Measurements from ENCODE around the gene RAB4A. TPM values are rescaled to one million over a fixed set of nuclear protein-coding genes. Genes with fewer than 3 reads are reported as not detected.

Gene RAB4A
- total RNA-seq, 3 donors from 2014 or later (not counting 1 experiment from before 2014, with no cell fraction given) = 31.2 to 47.1 (median 31.6) TPM

- H3K27ac Mint-ChIP-seq = no peak overlapping the region
- H3K9me3 Mint-ChIP-seq = no peaks in the 10 kb centered on the region
- H3K9me3 ChIP-seq (ENCODE audit: control insufficient read depth, insufficient read depth, low read length) = no peaks in the 10 kb centered on the region
- H3K4me3 ChIP-seq (ENCODE audit: low read length) = no peak overlapping the region
- H3K27ac ChIP-seq (ENCODE audit: low read length) = no peak overlapping the region
- intact Hi-C loops (cut with micrococcal nuclease) = no loop called here
- no peaks in the 10 kb centered on the region for H3K4me1 ChIP-seq (ENCODE audit: control insufficient read depth, insufficient read depth, low read length)
- H3K4me1 Mint-ChIP-seq = peaks cover 52 to 55% of the 10 kb centered on the region in 2 donors
- TF ChIP-seq CTCF (IDR thresholded peaks at IDR 0.05) = no peak
- DNase-seq = no peak
- no peaks in the 10 kb centered on the region for H3K27me3 Mint-ChIP-seq (ENCODE audit: low read depth in 2 of 2)
- H3K36me3 ChIP-seq (ENCODE audit: control insufficient read depth, insufficient read depth, low read length) = no peaks in the 10 kb centered on the region
- no CpG with 5 or more reads among the region's 1 CpG for WGBS (ENCODE audit: insufficient coverage)
- ATAC-seq = no peak
- no peaks in the 10 kb centered on the region for H3K27me3 ChIP-seq (ENCODE audit: control insufficient read depth, insufficient read depth, low read length)
- H3K4me3 Mint-ChIP-seq = no peak overlapping the region
- H3K36me3 Mint-ChIP-seq = no peaks in the 10 kb centered on the region
These were observed 10.5 kb downstream of the RAB4A start for GRCh38 chr1:229281339-229281926.

- peak overlapping the region in 1 of 2 donors; percentile 16 for H3K27ac Mint-ChIP-seq
- Histone ChIP-seq H3K4me3 (ENCODE audit: low read length) (no peak overlapping the region), H3K27ac (ENCODE audit: low read length) (no peak overlapping the region), H3K27me3 (ENCODE audit: control insufficient read depth, insufficient read depth, low read length) (no peaks in the 10 kb centered on the region), H3K36me3 (ENCODE audit: control insufficient read depth, insufficient read depth, low read length) (no peaks in the 10 kb centered on the region), H3K9me3 (ENCODE audit: control insufficient read depth, insufficient read depth, low read length) (no peaks in the 10 kb centered on the region), H3K4me1 (ENCODE audit: control insufficient read depth, insufficient read depth, low read length) (no peaks in the 10 kb centered on the region)
- no CpG with 5 or more reads among the region's 1 CpG for WGBS (ENCODE audit: insufficient coverage)
- intact Hi-C loops (cut with micrococcal nuclease) = no loop called here
- H3K4me1 Mint-ChIP-seq = peaks cover 61% of the 10 kb centered on the region in 2 donors
- no peaks in the 10 kb centered on the region for H3K9me3 Mint-ChIP-seq
- no peaks in the 10 kb centered on the region for H3K36me3 Mint-ChIP-seq
- TF ChIP-seq CTCF (IDR thresholded peaks at IDR 0.05) = no peak
- no peak for DNase-seq
- no peak for ATAC-seq
- H3K27me3 Mint-ChIP-seq (ENCODE audit: low read depth in 2 of 2) = no peaks in the 10 kb centered on the region
- no peak overlapping the region for H3K4me3 Mint-ChIP-seq
These were observed 11.4 kb downstream of the RAB4A start for GRCh38 chr1:229282295-229282823.

GRCh38 chr1:229283183-229283611, 12.3 kb downstream of the RAB4A start:
- Histone ChIP-seq H3K27ac (ENCODE audit: low read length) (no peak overlapping the region), H3K36me3 (ENCODE audit: control insufficient read depth, insufficient read depth, low read length) (no peaks in the 10 kb centered on the region), H3K4me3 (ENCODE audit: low read length) (no peak overlapping the region), H3K4me1 (ENCODE audit: control insufficient read depth, insufficient read depth, low read length) (no peaks in the 10 kb centered on the region), H3K9me3 (ENCODE audit: control insufficient read depth, insufficient read depth, low read length) (no peaks in the 10 kb centered on the region), H3K27me3 (ENCODE audit: control insufficient read depth, insufficient read depth, low read length) (no peaks in the 10 kb centered on the region)
- H3K36me3 Mint-ChIP-seq = no peaks in the 10 kb centered on the region
- DNase-seq (no peak), ATAC-seq (no peak)
- H3K4me1 Mint-ChIP-seq = peaks cover 64 to 66% of the 10 kb centered on the region in 2 donors
- no peak for TF ChIP-seq CTCF (IDR thresholded peaks at IDR 0.05)
- H3K27me3 Mint-ChIP-seq (ENCODE audit: low read depth in 2 of 2) = no peaks in the 10 kb centered on the region
- no peak overlapping the region for H3K27ac Mint-ChIP-seq
- intact Hi-C loops (cut with micrococcal nuclease) = no loop called here
- no peak overlapping the region for H3K4me3 Mint-ChIP-seq
- WGBS (ENCODE audit: insufficient coverage) = 100% methylated on average over 3 of the region's 3 CpGs
- H3K9me3 Mint-ChIP-seq = no peaks in the 10 kb centered on the region

GRCh38 chr1:229284887-229285286, 14.0 kb downstream of the RAB4A start:
- Histone ChIP-seq H3K9me3 (ENCODE audit: control insufficient read depth, insufficient read depth, low read length) (no peaks in the 10 kb centered on the region), H3K27ac (ENCODE audit: low read length) (no peak overlapping the region), H3K4me3 (ENCODE audit: low read length) (no peak overlapping the region), H3K4me1 (ENCODE audit: control insufficient read depth, insufficient read depth, low read length) (no peaks in the 10 kb centered on the region), H3K36me3 (ENCODE audit: control insufficient read depth, insufficient read depth, low read length) (peaks cover 9% of the 10 kb centered on the region), H3K27me3 (ENCODE audit: control insufficient read depth, insufficient read depth, low read length) (no peaks in the 10 kb centered on the region)
- DNase-seq = no peak
- intact Hi-C loops (cut with micrococcal nuclease) = no loop called here
- Mint-ChIP-seq H3K36me3 (no peaks in the 10 kb centered on the region), H3K4me1 (peaks cover 63 to 66% of the 10 kb centered on the region in 2 donors), H3K27me3 (ENCODE audit: low read depth in 2 of 2) (no peaks in the 10 kb centered on the region), H3K9me3 (no peaks in the 10 kb centered on the region), H3K4me3 (no peak overlapping the region), H3K27ac (peak overlapping the region in 1 of 2 donors; percentile 64)
- ATAC-seq = no peak
- no peak for TF ChIP-seq CTCF (IDR thresholded peaks at IDR 0.05)
- 97% methylated on average over 3 of the region's 3 CpGs for WGBS (ENCODE audit: insufficient coverage)
